G401.6 (cell line): ENCODE measurements around the gene GH2.
A peak's percentile ranks its signal among the peaks of the same experiment; 100 is the strongest.
"Not testable (repeated sequence)": the region's sequence is repeated elsewhere in the genome, so short reads cannot be mapped to it uniquely, and the experiment has no call there.

ENCODE experiments used
- FAIRE-seq: peaks from 2 replicates; lab custom pipeline; 2012; peaks lifted over from hg19 to GRCh38; lab: Jason Lieb, UNC

The GH2 gene

GRCh38 chr17:63911041-63911635 lies 29.4 kb upstream of the GH2 start, which contains the start of gene CSHL1:
Gene CSHL1, minus strand, starts transcription at chr17:63911258. Its CDS starts 62 bp downstream, at chr17:63911196.
- FAIRE-seq = no peak

- no peak for FAIRE-seq
Observed at GRCh38 chr17:63910096-63910495, 28.4 kb upstream of the GH2 start.

GRCh38 chr17:63909586-63909985 lies 27.8 kb upstream of the GH2 start:
- not testable (repeated sequence) for FAIRE-seq

- FAIRE-seq = not testable (repeated sequence)
Observed at GRCh38 chr17:63907161-63907778, 25.5 kb upstream of the GH2 start.

GRCh38 chr17:63904796-63905195 lies 23.1 kb upstream of the GH2 start:
- not testable (repeated sequence) for FAIRE-seq

GRCh38 chr17:63903787-63904201 lies 22.1 kb upstream of the GH2 start:
- FAIRE-seq = peak; percentile 33

- not testable (repeated sequence) for FAIRE-seq
Observed at GRCh38 chr17:63901971-63902370, 20.2 kb upstream of the GH2 start.

- not testable (repeated sequence) for FAIRE-seq
Observed at GRCh38 chr17:63898899-63899798, 17.4 kb upstream of the GH2 start.

GRCh38 chr17:63896524-63897354 lies 15.0 kb upstream of the GH2 start, which contains the start of gene CSH1:
Gene CSH1, minus strand, starts transcription at chr17:63896574. Its CDS starts 63 bp downstream, at chr17:63896511.
- not testable (repeated sequence) for FAIRE-seq

GRCh38 chr17:63894821-63895220 lies 13.1 kb upstream of the GH2 start:
- FAIRE-seq = not testable (repeated sequence)

- not testable (repeated sequence) for FAIRE-seq
Observed at GRCh38 chr17:63894021-63894420, 12.3 kb upstream of the GH2 start.

GRCh38 chr17:63892316-63893037 lies 10.7 kb upstream of the GH2 start:
- FAIRE-seq = not testable (repeated sequence)

- FAIRE-seq = peak; percentile 8
Observed at GRCh38 chr17:63889026-63889848, 7.5 kb upstream of the GH2 start.

- FAIRE-seq = not testable (repeated sequence)
Observed at GRCh38 chr17:63885119-63885518, 3.4 kb upstream of the GH2 start.

- not testable (repeated sequence) for FAIRE-seq
Observed at GRCh38 chr17:63882626-63883126, 932 bp upstream of the GH2 start.

GRCh38 chr17:63881337-63881736 lies 407 bp downstream of the GH2 start:
- FAIRE-seq = not testable (repeated sequence)

GRCh38 chr17:63880706-63881105 lies 1.0 kb downstream of the GH2 start:
- no peak for FAIRE-seq

GRCh38 chr17:63878413-63878812 lies 3.3 kb downstream of the GH2 start:
- FAIRE-seq = not testable (repeated sequence)

GRCh38 chr17:63874693-63875092 lies 7.1 kb downstream of the GH2 start:
- not testable (repeated sequence) for FAIRE-seq

GRCh38 chr17:63874061-63874626 lies 7.6 kb downstream of the GH2 start:
- not testable (repeated sequence) for FAIRE-seq
